Measurements from ENCODE around the gene ZBTB20. TPM values are rescaled to one million over a fixed set of nuclear protein-coding genes. Genes with fewer than 3 reads are reported as not detected.
"Not testable (repeated sequence)": the region's sequence is repeated elsewhere in the genome, so short reads cannot be mapped to it uniquely, and the experiment has no call there.

ZBTB20 gene
- total and polyA plus RNA-seq, 5 experiments from 2014 or later, result 16.5 to 50.8 (median 22.0) TPM

DNA sequence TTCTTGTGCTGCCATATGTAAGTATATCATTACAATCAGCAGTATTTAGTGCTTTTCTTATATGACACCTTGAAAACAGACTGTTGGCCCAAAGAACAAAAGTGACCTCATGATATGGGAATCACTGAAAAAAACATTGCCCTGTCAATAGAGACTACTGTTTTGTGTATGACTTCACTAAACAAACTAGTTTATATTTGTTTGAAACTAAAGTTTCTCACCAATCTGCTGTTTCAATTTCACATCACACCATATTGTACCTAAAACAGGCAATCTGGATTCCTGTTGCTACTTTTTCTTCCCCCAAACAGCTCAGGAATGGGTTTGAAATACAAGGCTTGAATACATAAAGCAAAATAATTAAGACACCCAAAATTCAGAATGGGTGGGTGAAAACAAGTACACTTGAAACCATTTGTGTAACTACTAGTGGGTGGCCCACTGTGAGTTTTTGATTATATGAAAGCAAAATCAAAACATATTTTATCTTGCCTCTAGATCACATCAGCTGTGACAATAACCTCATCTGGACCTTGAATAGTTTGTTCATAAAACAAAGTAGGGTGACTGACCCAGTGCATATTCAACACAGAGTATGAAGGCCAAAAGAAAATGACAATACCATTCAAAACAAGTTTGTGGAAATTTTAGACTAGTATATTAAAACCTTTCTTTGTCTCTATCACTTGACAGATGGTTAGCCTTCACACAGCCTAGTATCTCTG, 5.9 kb downstream of the ZBTB20 start:
- Mint-ChIP-seq H3K36me3 (peaks cover 0 to 21% (median 0%) of the 10 kb centered on the region in 3 donors), H3K4me3 (no peak overlapping the region), H3K4me1 (peaks cover 12 to 50% (median 27%) of the 10 kb centered on the region in 4 donors), H3K9me3 (no peaks in the 10 kb centered on the region), H3K27me3 (no peaks in the 10 kb centered on the region), H3K27ac (no peak overlapping the region)
- DNase-seq (no peak), ATAC-seq (no peak)
- POLR2A ChIA-PET, result no interaction called here

DNA sequence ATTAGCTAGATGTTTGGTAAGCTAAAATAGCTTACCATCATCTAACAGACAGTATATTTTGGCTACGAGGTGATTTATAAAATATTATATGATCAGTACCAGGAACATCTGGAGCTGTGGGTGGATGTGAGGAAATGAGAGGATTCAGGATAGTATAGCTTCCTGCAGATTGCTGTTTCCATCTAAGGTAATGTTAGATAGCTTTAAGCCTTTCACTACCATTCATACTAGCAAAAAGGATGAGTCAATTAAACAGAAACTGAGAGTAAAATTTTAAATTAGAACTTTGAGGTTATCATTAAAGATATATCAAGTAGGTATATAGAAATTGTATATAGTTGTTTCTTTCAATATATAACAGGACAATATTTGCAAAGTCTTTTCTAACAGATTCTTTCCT, 8.0 kb downstream of the ZBTB20 start:
- H3K4me1 Mint-ChIP-seq, result peaks cover 6 to 32% (median 16%) of the 10 kb centered on the region in 4 donors
- ATAC-seq (no peak), DNase-seq (no peak)
- H3K9me3 Mint-ChIP-seq, result no peaks in the 10 kb centered on the region
- H3K4me3 Mint-ChIP-seq, result no peak overlapping the region
- no peaks in the 10 kb centered on the region for H3K27me3 Mint-ChIP-seq
- no peak overlapping the region for H3K27ac Mint-ChIP-seq
- peaks cover 0 to 14% (median 0%) of the 10 kb centered on the region in 3 donors for H3K36me3 Mint-ChIP-seq
- POLR2A ChIA-PET, result no interaction called here

DNA sequence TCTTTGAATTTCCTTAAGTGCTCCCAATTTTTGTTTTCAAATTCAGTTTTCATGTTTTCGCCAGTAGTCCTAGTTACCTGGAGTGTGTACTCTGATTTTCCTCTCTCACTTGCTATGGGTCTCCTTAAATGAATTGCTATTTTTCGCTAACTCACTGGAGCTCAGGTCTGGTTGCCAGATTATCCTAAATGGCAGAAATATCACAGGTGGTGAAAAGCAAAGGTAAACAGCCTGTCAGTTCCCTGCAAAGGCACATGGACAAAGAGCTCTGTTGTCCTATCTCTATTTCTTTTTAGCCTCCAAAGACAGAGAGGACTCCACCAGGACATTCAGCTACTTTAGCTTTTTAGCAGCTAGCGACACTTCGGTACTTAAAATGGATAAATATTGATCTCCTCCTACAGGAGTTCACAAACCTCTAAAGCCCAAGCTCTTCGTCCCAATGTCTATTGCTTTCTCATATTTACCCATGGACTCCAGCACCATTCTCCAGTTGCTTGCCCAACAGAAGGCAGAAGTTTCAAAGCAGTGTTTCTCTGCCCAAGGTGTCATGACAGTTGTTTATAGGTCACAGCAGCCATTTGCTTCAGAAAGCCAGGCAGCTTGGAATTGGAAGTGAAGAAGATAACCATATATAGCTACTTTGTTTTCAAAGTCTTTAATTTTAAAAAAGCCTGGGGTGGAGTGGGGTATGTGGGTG, 12.3 kb downstream of the ZBTB20 start:
- Mint-ChIP-seq H3K27ac (no peak overlapping the region), H3K36me3 (peaks cover 0 to 6% (median under 1%) of the 10 kb centered on the region in 3 donors), H3K9me3 (peaks cover 0 to 4% (median 0%) of the 10 kb centered on the region in 9 donors), H3K27me3 (no peaks in the 10 kb centered on the region), H3K4me3 (no peak overlapping the region), H3K4me1 (peaks cover 3 to 9% (median 5%) of the 10 kb centered on the region in 4 donors)
- ATAC-seq (no peak), DNase-seq (no peak)
- POLR2A ChIA-PET, result no interaction called here

DNA sequence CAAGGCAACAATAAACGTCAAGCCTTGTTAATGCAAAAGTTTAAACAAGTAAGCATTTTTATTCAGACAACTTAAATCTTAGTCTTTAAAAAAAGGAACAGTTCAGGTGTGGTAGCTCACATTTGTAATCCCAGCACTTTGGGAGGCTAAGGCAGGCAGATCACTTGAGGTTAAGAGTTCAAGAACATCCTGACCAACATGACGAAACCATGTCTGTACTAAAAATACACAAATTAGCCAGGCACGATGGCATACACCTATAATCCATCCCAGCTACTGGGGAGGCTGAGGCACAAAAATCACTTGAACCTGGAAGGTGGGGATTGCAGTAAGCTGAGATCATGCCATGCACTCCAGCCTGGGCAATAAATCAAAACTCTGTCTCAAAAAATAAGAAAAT, 19.9 kb downstream of the ZBTB20 start:
- H3K9me3 Mint-ChIP-seq, result peaks cover 0 to 2% (median 0%) of the 10 kb centered on the region in 9 donors
- no peak for ATAC-seq
- no peaks in the 10 kb centered on the region for H3K27me3 Mint-ChIP-seq
- H3K4me3 Mint-ChIP-seq, result no peak overlapping the region
- DNase-seq, result no peak
- no peak overlapping the region for H3K27ac Mint-ChIP-seq
- H3K4me1 Mint-ChIP-seq, result peaks cover 9 to 21% (median 17%) of the 10 kb centered on the region in 4 donors
- POLR2A ChIA-PET, result no interaction called here
- H3K36me3 Mint-ChIP-seq, result peaks cover 0 to 7% (median 5%) of the 10 kb centered on the region in 3 donors

DNA sequence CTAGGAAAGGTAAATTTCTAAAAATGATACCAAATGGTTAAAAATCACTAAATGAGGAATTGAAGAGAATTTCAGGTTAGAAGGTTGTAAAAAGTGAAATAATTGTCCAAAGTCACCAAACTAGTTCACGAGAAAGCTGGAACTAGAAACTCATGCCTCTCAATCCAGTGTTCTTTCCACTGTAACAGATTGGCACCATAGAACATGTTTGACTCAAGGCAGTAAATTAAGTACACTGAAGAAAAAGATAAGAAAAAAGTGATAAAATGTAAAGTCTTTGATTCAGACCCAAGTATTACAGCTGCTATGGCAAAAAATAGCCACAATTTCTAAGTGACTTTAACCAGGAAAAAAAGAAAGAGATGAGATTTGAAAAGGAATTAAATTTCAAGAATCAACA, 26.5 kb downstream of the ZBTB20 start:
- Mint-ChIP-seq H3K4me1 (peaks cover 10 to 30% (median 23%) of the 10 kb centered on the region in 4 donors), H3K27ac (no peak overlapping the region), H3K9me3 (peaks cover 0 to 7% (median 0%) of the 10 kb centered on the region in 9 donors), H3K27me3 (no peaks in the 10 kb centered on the region), H3K4me3 (no peak overlapping the region), H3K36me3 (peaks cover 4 to 15% (median 10%) of the 10 kb centered on the region in 3 donors)
- DNase-seq (no peak), ATAC-seq (no peak)
- POLR2A ChIA-PET, result no interaction called here

DNA sequence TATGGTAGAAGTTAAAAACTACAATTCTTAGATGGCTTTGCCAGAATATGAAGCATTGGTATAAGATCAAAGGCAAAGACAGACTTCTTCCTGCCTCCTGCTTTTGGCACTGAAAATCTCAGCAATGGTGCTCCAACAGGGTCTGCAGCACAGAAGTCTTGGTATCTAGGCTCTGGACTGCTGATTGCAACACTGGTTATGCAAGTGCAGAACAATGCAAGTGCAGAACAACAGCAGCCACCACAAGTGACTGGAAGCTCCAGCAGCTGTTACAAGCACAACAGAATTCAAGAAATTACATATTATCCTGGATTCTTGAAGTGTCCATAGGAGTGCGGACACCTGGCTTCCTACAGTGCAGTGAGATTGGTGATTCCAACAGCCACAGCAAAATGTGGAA, 33.7 kb downstream of the ZBTB20 start:
- no peak for ATAC-seq
- Mint-ChIP-seq H3K4me3 (no peak overlapping the region), H3K27ac (no peak overlapping the region), H3K36me3 (peaks cover 8 to 13% (median 11%) of the 10 kb centered on the region in 3 donors), H3K4me1 (peaks cover 0 to 11% (median 8%) of the 10 kb centered on the region in 4 donors), H3K9me3 (peaks cover 0 to 2% (median 0%) of the 10 kb centered on the region in 9 donors), H3K27me3 (no peaks in the 10 kb centered on the region)
- POLR2A ChIA-PET, result no interaction called here
- DNase-seq, result no peak

DNA sequence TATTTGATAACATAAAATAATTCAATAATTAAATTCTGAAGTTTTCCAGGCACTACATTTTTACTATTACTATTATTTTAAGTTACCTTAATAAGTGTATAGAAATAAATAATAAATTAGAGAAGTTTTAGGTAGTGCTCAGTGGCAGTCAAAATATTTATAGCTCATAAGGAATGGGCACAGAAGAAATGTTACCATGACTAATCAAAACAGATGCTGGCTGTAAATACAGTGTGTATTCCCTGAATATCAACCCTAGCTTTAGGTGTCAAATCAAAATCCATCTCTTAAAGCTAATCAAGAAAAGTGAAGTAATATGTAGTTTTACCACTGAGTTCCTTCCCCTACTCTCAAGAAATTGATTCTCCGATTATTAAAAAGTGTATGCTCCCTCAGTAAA, 35.5 kb downstream of the ZBTB20 start:
- Mint-ChIP-seq H3K27ac (no peak overlapping the region), H3K4me3 (no peak overlapping the region), H3K9me3 (peaks cover 0 to 4% (median 0%) of the 10 kb centered on the region in 9 donors), H3K27me3 (no peaks in the 10 kb centered on the region), H3K36me3 (peaks cover 11 to 26% (median 22%) of the 10 kb centered on the region in 3 donors), H3K4me1 (peaks cover 0 to 11% (median 10%) of the 10 kb centered on the region in 4 donors)
- POLR2A ChIA-PET, result no interaction called here
- ATAC-seq (no peak), DNase-seq (no peak)

DNA sequence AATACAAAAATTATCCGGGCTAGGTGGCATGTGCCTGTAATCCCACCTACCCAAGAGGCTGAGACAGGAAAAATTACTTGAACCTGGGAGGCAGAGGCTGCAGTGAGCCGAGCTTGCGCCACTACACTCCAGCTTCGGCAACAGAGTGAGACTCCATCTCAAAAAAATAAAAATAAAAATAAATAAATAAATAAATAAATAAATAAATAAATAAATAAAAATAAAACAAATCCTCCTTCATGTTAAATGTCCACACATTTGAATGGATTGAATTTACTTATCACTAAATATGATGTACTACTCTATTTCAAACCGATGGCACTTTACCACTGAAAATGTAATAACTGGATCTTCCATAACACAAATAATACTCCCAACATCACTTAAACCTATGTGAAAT, 36.3 kb downstream of the ZBTB20 start:
- Mint-ChIP-seq H3K9me3 (peaks cover 0 to 4% (median 0%) of the 10 kb centered on the region in 9 donors), H3K27me3 (no peaks in the 10 kb centered on the region), H3K27ac (no peak overlapping the region), H3K36me3 (peaks cover 8 to 26% (median 20%) of the 10 kb centered on the region in 3 donors), H3K4me1 (peaks cover 0 to 11% (median 9%) of the 10 kb centered on the region in 4 donors), H3K4me3 (no peak overlapping the region)
- ATAC-seq (no peak), DNase-seq (no peak)
- POLR2A ChIA-PET, result no interaction called here

DNA sequence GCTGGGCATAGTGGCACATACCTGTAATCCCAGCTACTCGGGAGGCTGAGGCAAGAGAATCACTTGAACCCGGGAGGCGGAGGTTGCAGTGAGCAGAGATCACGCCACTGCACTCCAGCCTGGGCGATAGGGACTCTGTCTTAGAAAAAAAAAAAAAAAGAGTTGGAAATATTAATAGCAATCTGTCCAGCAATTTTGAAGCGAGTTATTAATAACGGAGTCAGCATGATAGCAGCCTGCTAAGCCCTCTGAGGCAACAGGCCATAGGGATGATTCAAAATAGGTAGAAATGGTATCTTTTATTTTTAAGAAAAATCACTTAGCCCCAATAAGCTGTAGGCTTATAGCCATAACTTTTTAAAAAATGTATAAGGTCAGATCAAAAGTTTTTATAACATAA, 37.0 kb downstream of the ZBTB20 start:
- H3K4me3 Mint-ChIP-seq, H3K27ac Mint-ChIP-seq, H3K27me3 Mint-ChIP-seq, DNase-seq, ATAC-seq, POLR2A ChIA-PET, H3K9me3 Mint-ChIP-seq: not testable (repeated sequence)
- Mint-ChIP-seq H3K36me3 (peaks cover 8 to 26% (median 20%) of the 10 kb centered on the region in 3 donors), H3K4me1 (peaks cover 0 to 11% (median 9%) of the 10 kb centered on the region in 4 donors)

DNA sequence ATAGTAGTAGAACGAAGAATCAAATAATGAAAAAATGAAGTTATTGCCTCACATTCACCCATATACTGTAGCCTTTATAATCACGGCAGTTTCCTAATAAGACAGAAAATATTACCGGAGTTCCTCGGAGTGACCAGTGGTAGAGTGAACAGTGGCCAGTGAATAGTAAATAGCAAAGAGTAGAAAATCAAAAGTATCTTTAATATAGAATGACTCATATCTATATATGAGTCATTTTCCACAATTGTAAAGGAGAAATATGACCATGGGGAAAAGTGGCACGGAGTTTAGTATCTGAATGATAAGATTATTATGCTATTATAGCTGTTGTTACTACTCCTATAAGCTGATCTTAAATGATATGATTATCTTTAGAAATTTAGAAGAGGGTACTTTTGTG, 38.5 kb downstream of the ZBTB20 start:
- ATAC-seq (no peak), DNase-seq (no peak)
- Mint-ChIP-seq H3K4me3 (no peak overlapping the region), H3K9me3 (peaks cover 0 to 13% (median 6%) of the 10 kb centered on the region in 9 donors), H3K4me1 (peaks cover 0 to 11% (median 10%) of the 10 kb centered on the region in 4 donors), H3K27ac (peak overlapping the region in 2 of 10 donors; percentile 27 to 57), H3K27me3 (no peaks in the 10 kb centered on the region), H3K36me3 (peaks cover 16 to 33% (median 31%) of the 10 kb centered on the region in 3 donors)
- POLR2A ChIA-PET, result no interaction called here

DNA sequence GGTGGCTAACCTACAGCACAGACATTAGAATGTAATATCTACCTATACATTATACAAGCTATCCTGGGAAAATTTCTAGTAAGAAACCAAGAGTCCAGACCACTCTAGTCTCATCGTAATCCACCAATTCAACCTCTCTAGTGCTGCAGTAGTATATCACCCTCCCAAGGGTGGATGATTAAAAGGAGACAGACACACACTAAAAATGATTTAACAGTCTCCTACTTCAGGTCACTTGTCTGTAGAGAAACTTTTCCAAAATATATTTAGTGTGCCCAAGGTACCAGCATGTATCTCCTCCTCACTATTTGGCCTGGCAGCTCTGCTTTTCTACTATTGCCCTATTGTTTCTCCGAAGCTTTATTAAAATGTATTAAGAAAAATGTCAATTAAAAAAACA, 45.0 kb downstream of the ZBTB20 start:
- DNase-seq, result no peak
- Mint-ChIP-seq H3K36me3 (peaks cover 12 to 21% (median 12%) of the 10 kb centered on the region in 3 donors), H3K27ac (peak overlapping the region in 9 of 10 donors; percentile 20 to 96 (median 53)), H3K27me3 (no peaks in the 10 kb centered on the region), H3K4me3 (peak overlapping the region in 1 of 10 donors; percentile 13), H3K4me1 (peaks cover 17 to 56% (median 37%) of the 10 kb centered on the region in 4 donors), H3K9me3 (peaks cover 0 to 10% (median 7%) of the 10 kb centered on the region in 9 donors)
- no peak for ATAC-seq
- POLR2A ChIA-PET, result interaction anchor here (5.1 kb wide), 1 partner anchor 45 kb away, joined by 61 read pairs; the partner anchor contains the start of gene ZBTB20

DNA sequence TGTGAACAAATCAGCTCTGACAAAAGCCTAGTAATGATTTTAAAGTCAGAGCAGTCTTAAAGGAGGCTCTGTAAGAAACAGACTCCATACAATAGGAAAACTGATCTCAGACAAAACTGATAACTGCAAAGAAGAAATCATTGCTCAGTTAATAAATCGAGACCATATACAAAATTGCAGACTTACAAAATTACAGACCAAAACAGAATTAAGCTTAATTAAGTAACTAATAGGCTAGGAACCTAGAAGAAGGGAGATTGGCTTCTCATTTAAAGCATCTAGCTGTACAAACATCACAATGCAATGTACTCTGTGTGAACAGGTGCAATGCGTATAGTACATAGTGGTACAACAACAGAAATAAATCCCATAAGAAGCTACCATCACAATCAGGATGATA, 46.3 kb downstream of the ZBTB20 start:
- peak overlapping the region; percentile 83 to 95 (median 90) for H3K4me3 Mint-ChIP-seq
- POLR2A ChIA-PET, result interaction anchor here (0.5 to 5.1 kb wide), 5 partner anchors 9 to 46 kb away, joined by 3 to 61 read pairs (median 4); partner anchors contain the start of gene ZBTB20
- H3K27me3 Mint-ChIP-seq, result no peaks in the 10 kb centered on the region
- H3K4me1 Mint-ChIP-seq, result peaks cover 17 to 64% (median 37%) of the 10 kb centered on the region in 4 donors
- peaks cover 9 to 21% (median 12%) of the 10 kb centered on the region in 3 donors for H3K36me3 Mint-ChIP-seq
- H3K9me3 Mint-ChIP-seq, result peaks cover 0 to 10% (median 7%) of the 10 kb centered on the region in 9 donors
- no peak for ATAC-seq
- H3K27ac Mint-ChIP-seq, result peak overlapping the region; percentile 85 to 98 (median 92)
- DNase-seq, result no peak
